Endothelial cell of umbilical vein (primary cell): ENCODE data around the gene COMP. TPM values are rescaled to one million over a fixed set of nuclear protein-coding genes. Genes with fewer than 3 reads are reported as not detected.

Experiments
- BruUV-seq: library from RNA; stranded (reverse); fragments of 400-500 nt; replicated peaks from 2 replicates; lab custom pipeline; 2021; lab: Mats Ljungman, UMichigan
- CTCF ChIA-PET: fragments of 300-600, 350-600 bp; sonication (Branson Sonifier 250); formaldehyde crosslinking; loops from one replicate; lab custom pipeline; 2021; ENCODE audit warnings: antibody characterized with exemption, inconsistent platforms; lab: Charles Lee
- POLR2A ChIA-PET: fragments of 300-600, 350-600 bp; sonication (Branson Sonifier 250); formaldehyde crosslinking; loops from one replicate; lab custom pipeline; 2021; ENCODE audit warnings: antibody characterized with exemption, inconsistent platforms; lab: Charles Lee
- DNase-seq: peaks from one replicate; pipeline ENCODE4 v3.0.0-alpha.2; 2011; ENCODE audit warnings: low read depth, low spot score
- FAIRE-seq: peaks from 2 replicates; lab custom pipeline; 2011; peaks lifted over from hg19 to GRCh38; lab: Jason Lieb, UNC
- H2AFZ ChIP-seq: 2 replicates; pipeline ENCODE4 v1.6.0; 2012; ENCODE audit warnings: low read depth, low read length, control low read depth, inconsistent platforms
- H3K27ac ChIP-seq: 2 replicates; pipeline ENCODE4 v1.5.1; 2011; ENCODE audit warnings: low read depth, mild to moderate bottlenecking, control low read depth, low read length, moderate library complexity; ENCODE audit not compliant: insufficient read depth
- H3K27me3 ChIP-seq, 2 experiments: 2 replicates each; pipeline versions ENCODE4 v1.6.0 to v1.6.1; 2011; ENCODE audit warnings: low read length in 2 of 2, mixed read lengths in 1 of 2; ENCODE audit not compliant: control insufficient read depth in 2 of 2, insufficient read depth in 2 of 2
- H3K36me3 ChIP-seq, 2 experiments: 2 replicates in 1 of 2; 3 replicates in 1 of 2; pipeline ENCODE4 v1.5.1; 2011; ENCODE audit warnings: low read length in 2 of 2, mild to moderate bottlenecking in 1 of 2, moderate library complexity in 1 of 2; ENCODE audit not compliant: control insufficient read depth in 2 of 2, insufficient read depth in 2 of 2; ENCODE audit errors: extremely low read depth in 1 of 2
- H3K4me1 ChIP-seq: 3 replicates; pipeline ENCODE4 v1.5.1; 2011; ENCODE audit warnings: mild to moderate bottlenecking, low read length; ENCODE audit not compliant: control insufficient read depth, insufficient read depth; ENCODE audit errors: extremely low read depth
- H3K4me2 ChIP-seq: 2 replicates; pipeline ENCODE4 v1.6.1; 2011; ENCODE audit warnings: low read length, control low read depth, mixed read lengths; ENCODE audit not compliant: insufficient read depth
- H3K4me3 ChIP-seq, 3 experiments: fragments of 200-600 bp in 1 of 3; sonication (generic), shearing (Covaris generic) in 1 of 3; replicated peaks in 1 of 3; 2 replicates each; pipeline ENCODE4 v1.5.1; 2011 to 2016; ENCODE audit warnings: control low read depth in 3 of 3, low read length in 3 of 3, mild to moderate bottlenecking in 2 of 3, inconsistent platforms in 1 of 3, low read depth in 1 of 3, moderate library complexity in 1 of 3; ENCODE audit not compliant: insufficient read depth in 1 of 3
- H3K79me2 ChIP-seq: 2 replicates; pipeline ENCODE4 v1.6.0; 2012; ENCODE audit warnings: low read length, inconsistent platforms; ENCODE audit not compliant: control insufficient read depth, insufficient read depth
- H3K9ac ChIP-seq: replicated peaks from 2 replicates; pipeline ENCODE3; 2011; ENCODE audit warnings: low read length, control low read depth; ENCODE audit not compliant: insufficient read depth; ENCODE audit errors: extremely low read depth
- H3K9me1 ChIP-seq: replicated peaks from 3 replicates; pipeline ENCODE4 v1.6.0; 2011; ENCODE audit warnings: mild to moderate bottlenecking, low read length; ENCODE audit not compliant: control insufficient read depth, insufficient read depth; ENCODE audit errors: extremely low read depth
- H3K9me3 ChIP-seq: replicated peaks from 2 replicates; pipeline ENCODE4 v1.5.1; 2012; ENCODE audit warnings: low read length, inconsistent platforms; ENCODE audit not compliant: control insufficient read depth, insufficient read depth
- H4K20me1 ChIP-seq: replicated peaks from 2 replicates; pipeline ENCODE3; 2011; ENCODE audit warnings: mild to moderate bottlenecking, low read length; ENCODE audit not compliant: control insufficient read depth, insufficient read depth; ENCODE audit errors: extremely low read depth
- CTCF ChIP-seq, 2 donors: IDR thresholded peaks; 1 replicate in 1 of 2; 2 replicates in 1 of 2; pipeline ENCODE4 v1.5.1; 2011; ENCODE audit warnings: low read length in 2 of 2, mild to moderate bottlenecking in 2 of 2, moderate library complexity in 2 of 2, control low read depth in 1 of 2, inconsistent platforms in 1 of 2, low read depth in 1 of 2; ENCODE audit not compliant: insufficient read depth in 1 of 2; ENCODE audit errors: extremely low read depth in 1 of 2
- EZH2 ChIP-seq: IDR thresholded peaks from 2 replicates; pipeline ENCODE4 v1.6.1; 2012; ENCODE audit warnings: borderline replicate concordance, low read depth, mild to moderate bottlenecking, moderate library complexity, low read length, inconsistent platforms; ENCODE audit not compliant: severe bottlenecking
- FOS ChIP-seq: IDR thresholded peaks from 2 replicates; pipeline ENCODE4 v1.6.1; 2011; ENCODE audit warnings: mild to moderate bottlenecking, low read length, moderate library complexity, borderline replicate concordance; ENCODE audit not compliant: insufficient read depth
- GATA2 ChIP-seq: IDR thresholded peaks from 2 replicates; pipeline ENCODE4 v1.7.0; 2011; ENCODE audit warnings: low read depth, mild to moderate bottlenecking, moderate library complexity, mixed read lengths, low read length; ENCODE audit not compliant: insufficient read length, insufficient read depth
- JUN ChIP-seq: IDR thresholded peaks from 2 replicates; pipeline ENCODE4 v1.6.1; 2011; ENCODE audit warnings: borderline replicate concordance, low read depth; ENCODE audit not compliant: insufficient read length, insufficient read depth
- MAX ChIP-seq: IDR thresholded peaks from 2 replicates; pipeline ENCODE4 v1.6.1; 2011; ENCODE audit not compliant: insufficient read depth, insufficient read length
- MYC ChIP-seq: IDR thresholded peaks from one replicate; pipeline ENCODE4 v1.6.1; 2011; ENCODE audit warnings: mild to moderate bottlenecking, low read depth, low read length
- POLR2A ChIP-seq: IDR thresholded peaks from 2 replicates; pipeline ENCODE4 v1.6.1; 2012; ENCODE audit warnings: low read depth, mild to moderate bottlenecking, control low read depth, low read length
- POLR2AphosphoS5 ChIP-seq: IDR thresholded peaks from 2 replicates; pipeline ENCODE4 v1.6.1; 2012; ENCODE audit warnings: low read depth, mild to moderate bottlenecking, control low read depth, low read length, moderate library complexity; ENCODE audit not compliant: insufficient read depth
- dilution Hi-C: fragments of 300-500 bp; cut with MboI; formaldehyde crosslinking; loops from one replicate; pipeline ENCODE4 v1.15.0; 2019; ENCODE audit warnings: low sequenced_read_pairs; ENCODE audit not compliant: extremely low pct_ligation_motif_present
- intact Hi-C: fragments of 100-400 bp; cut with micrococcal nuclease; formaldehyde crosslinking; loops from one replicate; pipeline ENCODE4 v1.10.0; 2022
- polyA plus RNA-seq, 4 experiments: library from polyadenylated mRNA; depleted of rRNA in 3 of 4; stranded (reverse) in 3 of 4; unstranded in 1 of 4; fragments of >200 nt; gene quantifications; 2 replicates each; pipeline versions ENCODE4 v1.2.1 to v1.2.3, GENCODE V29; 2011 to 2012; ENCODE audit warnings: missing spikeins in 1 of 4
- total RNA-seq: library from RNA; stranded (reverse); gene quantifications from 2 replicates; pipeline ENCODE4 v1.2.3, GENCODE V29; 2021

The COMP gene
- total and polyA plus RNA-seq, 2 donors (not counting 3 experiments of a cell fraction or from before 2014, with no cell fraction given) = not detected

GRCh38 chr19:18746401-18747325, 44.4 kb downstream of the COMP start:
- no peaks in the 10 kb centered on the region for H3K9me1 ChIP-seq
- H3K4me2 ChIP-seq = no peak overlapping the region
- BruUV-seq = no TSS peak

More at GRCh38 chr19:18746401-18747325, 44.4 kb downstream of the COMP start:
- ChIA-PET POLR2A (no interaction called here), CTCF (interaction anchor here (1.7 kb wide), 1 partner anchor 100 kb away, joined by 3 read pairs; no protein-coding TSS in a partner anchor)
- Histone ChIP-seq H3K9me3 (no peaks in the 10 kb centered on the region), H3K4me3 (no peak overlapping the region), H3K4me1 (no peaks in the 10 kb centered on the region), H3K27me3 (no peaks in the 10 kb centered on the region), H3K79me2 (no peaks in the 10 kb centered on the region), H4K20me1 (no peaks in the 10 kb centered on the region), H2AFZ (no peak overlapping the region), H3K36me3 (no peaks in the 10 kb centered on the region), H3K9ac (no peak overlapping the region), H3K27ac (no peak overlapping the region)
- intact Hi-C loops (no loop called here), dilution Hi-C loops (no loop called here)
- DNase-seq (no peak), FAIRE-seq (no peak)
- no peak for TF ChIP-seq GATA2
- TF ChIP-seq MYC = no peak
- TF ChIP-seq EZH2 = no peak
- TF ChIP-seq JUN = no peak
- TF ChIP-seq CTCF (IDR thresholded peaks at IDR 0.05; ENCODE audit: extremely low read depth in 1 of 2, insufficient read depth in 1 of 2, low read depth in 1 of 2, low read length in 2 of 2) = no peak
- no peak for TF ChIP-seq FOS
- no peak for TF ChIP-seq MAX
- no peak for TF ChIP-seq POLR2AphosphoS5
- TF ChIP-seq POLR2A = no peak
